ENCODE data around the gene LST1. TPM values are rescaled to one million over a fixed set of nuclear protein-coding genes. Genes with fewer than 3 reads are reported as not detected.
"Not testable (repeated sequence)": the region's sequence is repeated elsewhere in the genome, so short reads cannot be mapped to it uniquely, and the experiment has no call there.

The LST1 gene
- total RNA-seq, 1 experiment from 2014 or later: not detected

DNA sequence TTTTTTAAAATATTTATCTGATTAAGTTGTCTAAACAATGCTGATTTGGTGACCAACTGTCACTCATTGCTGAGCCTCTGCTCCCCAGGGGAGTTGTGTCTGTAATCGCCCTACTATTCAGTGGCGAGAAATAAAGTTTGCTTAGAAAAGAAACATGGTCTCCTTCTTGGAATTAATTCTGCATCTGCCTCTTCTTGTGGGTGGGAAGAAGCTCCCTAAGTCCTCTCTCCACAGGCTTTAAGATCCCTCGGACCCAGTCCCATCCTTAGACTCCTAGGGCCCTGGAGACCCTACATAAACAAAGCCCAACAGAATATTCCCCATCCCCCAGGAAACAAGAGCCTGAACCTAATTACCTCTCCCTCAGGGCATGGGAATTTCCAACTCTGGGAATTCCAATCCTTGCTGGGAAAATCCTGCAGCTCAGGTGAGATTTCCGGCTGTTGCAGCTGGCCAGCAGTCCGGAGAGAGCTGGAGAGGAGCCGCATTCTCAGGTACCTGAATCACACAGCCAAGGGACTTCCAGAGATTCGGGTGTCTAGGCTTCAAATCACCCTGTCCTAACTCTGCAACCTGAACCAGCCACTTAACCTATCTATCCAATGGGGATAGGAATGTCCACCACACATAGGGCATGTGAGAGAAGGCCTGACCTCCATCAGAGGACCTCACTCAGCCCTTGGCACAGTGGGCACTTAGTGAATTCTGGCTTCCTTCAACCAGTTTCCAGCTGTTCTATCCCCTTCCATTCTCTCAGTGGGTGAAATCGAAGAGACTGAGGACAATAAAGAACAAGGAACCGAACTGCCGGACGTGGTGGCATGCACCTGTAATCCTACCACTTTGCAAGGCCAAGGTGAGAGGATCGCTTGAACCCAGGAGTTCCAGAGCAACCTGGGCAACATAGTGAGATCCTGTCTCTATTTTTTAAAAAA is 7.6 kb upstream of the LST1 start:
- no peak for DNase-seq (ENCODE audit: low spot score)
- in situ Hi-C loops (cut with HindIII; ENCODE audit: low sequenced_read_pairs): no loop called here

DNA sequence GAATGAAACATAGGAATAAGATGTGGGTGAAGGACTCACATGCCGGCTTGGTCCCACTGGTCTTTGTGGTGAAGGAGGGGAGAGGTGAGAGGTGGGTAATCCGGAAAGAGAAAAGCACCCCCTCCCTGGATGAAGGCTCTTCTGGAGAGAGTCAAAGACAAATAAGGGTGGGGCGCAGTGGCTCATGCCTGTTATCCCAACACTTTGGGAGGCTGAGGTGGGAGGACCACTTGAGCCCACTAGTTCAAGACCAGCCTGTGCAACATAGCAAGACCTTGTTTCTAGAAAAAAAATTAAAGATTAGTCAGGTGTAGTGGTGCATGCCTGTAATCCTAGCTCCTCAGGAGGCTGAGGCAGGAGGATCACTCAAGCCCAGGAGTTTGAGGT is 7.0 kb upstream of the LST1 start:
- no peak for DNase-seq (ENCODE audit: low spot score)
- in situ Hi-C loops (cut with HindIII; ENCODE audit: low sequenced_read_pairs): no loop called here

DNA sequence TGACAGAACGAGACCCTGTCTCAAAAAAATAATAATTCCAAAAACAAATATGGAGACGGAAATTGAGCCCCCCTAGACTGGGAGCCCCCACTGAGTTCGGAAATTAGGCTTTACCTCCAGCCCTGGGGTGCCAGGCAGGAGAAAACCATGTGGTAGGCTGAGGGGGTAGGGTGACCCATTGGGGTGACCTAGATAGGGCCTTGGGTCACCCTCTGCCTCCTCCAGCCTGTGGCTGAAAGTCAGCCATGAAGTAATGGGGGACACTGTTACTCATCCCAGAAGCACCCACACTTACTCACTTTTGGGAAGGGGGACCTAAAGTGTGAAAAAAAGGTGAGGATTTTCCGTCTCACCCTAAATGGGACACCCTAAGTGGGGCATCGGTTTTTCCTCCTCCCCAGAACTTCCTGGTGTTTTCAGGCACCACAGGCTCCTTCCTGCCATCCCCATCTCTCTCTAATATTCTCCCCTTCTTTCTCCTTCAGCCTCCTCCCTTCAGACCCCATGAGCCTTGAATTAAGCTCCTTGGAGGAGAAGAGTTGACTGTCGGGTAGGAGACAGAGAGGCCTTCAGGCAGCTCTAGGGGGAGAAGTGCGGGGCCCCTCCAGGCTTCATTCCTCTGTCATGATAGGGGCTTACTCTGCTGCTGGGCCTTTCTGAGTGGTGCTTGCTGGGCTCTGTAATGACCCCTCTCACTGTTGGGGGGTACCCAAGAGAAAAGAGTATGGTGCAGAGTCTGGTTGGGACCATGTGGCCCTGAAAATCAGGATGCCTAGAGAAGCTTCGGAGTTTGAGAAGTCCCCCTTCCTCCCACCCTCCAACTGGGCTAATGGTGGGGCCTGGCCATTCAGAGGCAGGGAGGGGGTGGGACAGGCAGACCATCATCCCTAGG is 6.3 kb upstream of the LST1 start:
- in situ Hi-C loops (cut with HindIII; ENCODE audit: low sequenced_read_pairs): loop anchor here (5.0 kb wide), 1 partner anchor 37 kb away; the partner anchor contains the start of gene DDX39B
- DNase-seq (ENCODE audit: low spot score): no peak

DNA sequence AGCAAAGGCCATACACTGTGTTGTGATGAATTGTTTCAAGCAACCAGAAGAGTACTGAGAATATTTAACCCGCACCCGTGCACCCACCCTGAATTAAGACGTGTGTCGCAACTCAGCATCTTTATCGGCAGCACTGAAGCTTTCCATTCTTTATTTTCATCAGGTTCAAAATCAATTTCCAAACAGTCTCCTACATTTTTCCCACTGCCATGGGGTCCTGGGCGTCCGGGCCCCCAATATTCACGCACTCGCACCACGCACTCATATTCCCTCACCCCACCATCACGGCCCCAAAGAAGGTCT is 5.7 kb upstream of the LST1 start:
- in situ Hi-C loops (cut with HindIII; ENCODE audit: low sequenced_read_pairs): loop anchor here (5.0 kb wide), 1 partner anchor 38 kb away; the partner anchor contains the start of gene DDX39B
- DNase-seq (ENCODE audit: low spot score): no peak

DNA sequence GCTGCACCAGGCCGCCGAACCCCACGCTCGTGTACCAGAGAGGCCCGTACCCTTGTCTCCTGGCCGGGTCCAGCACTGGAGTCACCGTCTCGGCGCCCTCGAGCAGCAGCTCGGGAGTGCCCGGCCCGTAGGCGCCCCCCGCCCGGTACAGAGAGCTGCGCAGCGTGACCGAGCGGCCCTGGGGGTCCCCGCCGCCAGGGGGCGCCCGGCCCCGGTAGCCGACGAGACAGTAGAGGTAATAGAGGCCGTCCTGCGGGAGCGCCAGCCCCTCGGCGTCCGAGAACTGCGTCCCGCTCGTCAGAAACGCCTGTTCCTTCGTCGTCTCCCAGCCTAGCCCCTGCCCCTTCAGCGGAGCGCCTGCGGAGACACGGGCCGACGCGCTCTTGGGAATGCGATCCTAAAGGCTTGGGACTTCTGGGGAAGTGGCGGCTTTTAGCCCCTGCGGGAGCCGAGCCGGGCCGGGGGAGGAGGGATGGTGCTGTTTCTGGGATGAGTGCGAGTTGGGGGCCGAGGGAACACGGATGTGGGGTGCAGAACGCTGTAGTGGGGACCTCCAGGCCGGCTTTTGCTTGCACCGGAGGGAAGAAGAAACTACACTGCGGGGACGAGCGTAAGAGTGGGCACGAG is 5.2 kb upstream of the LST1 start:
- in situ Hi-C loops (cut with HindIII; ENCODE audit: low sequenced_read_pairs): loop anchor here (5.0 kb wide), 1 partner anchor 39 kb away; the partner anchor contains the start of gene DDX39B

DNA sequence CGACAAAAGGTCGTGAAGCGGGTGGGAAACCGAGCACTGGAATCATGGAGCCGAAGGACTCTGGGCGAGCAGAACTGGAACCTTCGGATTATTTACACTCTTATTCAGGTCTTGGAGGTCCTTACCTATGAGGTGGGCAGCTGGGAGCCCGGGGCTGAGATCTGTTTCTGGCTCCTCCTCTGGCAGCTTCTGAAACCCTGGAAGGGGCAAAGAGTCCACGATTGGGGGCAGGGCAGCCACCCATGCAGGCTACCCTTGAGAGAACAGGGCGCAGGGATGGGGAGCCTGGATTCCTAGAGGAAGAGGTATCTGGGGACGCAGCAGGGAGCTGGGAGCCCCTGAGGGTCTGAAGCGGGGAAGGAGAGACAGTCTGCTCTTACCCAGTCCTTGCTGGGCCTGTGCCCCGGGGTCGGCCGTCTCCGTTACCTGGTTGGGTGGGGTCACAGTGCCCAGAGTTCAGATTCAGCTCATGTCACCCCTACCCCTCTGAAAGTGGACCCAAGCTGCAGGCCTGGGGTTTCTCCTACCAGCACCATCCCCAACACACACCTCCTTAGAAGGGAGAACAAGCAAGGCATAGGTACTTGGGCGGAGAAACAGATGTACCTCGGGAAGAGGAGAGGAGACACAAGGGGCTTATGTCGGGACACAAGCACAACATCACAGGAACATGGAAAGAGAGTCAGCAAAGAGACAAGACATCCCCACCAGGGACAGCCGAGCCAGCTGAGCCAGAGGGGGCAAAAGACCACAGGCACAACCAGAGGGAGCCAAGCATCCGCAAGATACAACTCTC is 4.4 kb upstream of the LST1 start:
- DNase-seq (ENCODE audit: low spot score): peak; percentile 44
- in situ Hi-C loops (cut with HindIII; ENCODE audit: low sequenced_read_pairs): loop anchor here (5.0 kb wide), 1 partner anchor 39 kb away; the partner anchor contains the start of gene DDX39B

More for the DNA sequence above, 5.2 kb upstream of the LST1 start:
- peak; percentile 79 for DNase-seq (ENCODE audit: low spot score)

DNA sequence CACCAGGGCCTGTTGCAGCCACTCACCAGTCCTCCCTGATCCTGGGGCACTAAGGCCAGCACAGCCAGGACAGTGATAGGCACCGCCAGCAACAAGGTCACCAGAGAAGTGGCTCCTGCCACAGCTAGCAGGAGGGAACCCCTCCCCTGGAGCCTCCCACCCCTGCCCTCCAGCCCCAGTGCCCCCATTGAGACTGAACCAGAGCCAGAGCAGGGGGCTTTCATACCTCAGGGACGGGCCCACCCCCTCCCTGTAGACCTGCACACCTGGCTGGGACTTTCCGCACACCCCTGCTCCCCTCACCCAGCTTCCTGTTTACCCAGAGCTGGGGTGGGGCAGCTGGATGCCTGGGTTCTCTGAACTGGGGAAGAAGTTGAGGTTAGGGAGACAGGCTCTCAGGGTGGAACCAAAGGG is 3.8 kb upstream of the LST1 start, which contains the start of gene LTB:
Gene LTB, minus strand, starts transcription at position 195 of the 414 bp plus-strand sequence. Its CDS starts 7 bp downstream, at position 188.
- in situ Hi-C loops (cut with HindIII; ENCODE audit: low sequenced_read_pairs): loop anchor here (5.0 kb wide), 1 partner anchor 40 kb away; the partner anchor contains the start of gene DDX39B
- no peak for DNase-seq (ENCODE audit: low spot score)

- in situ Hi-C loops (cut with HindIII; ENCODE audit: low sequenced_read_pairs): no loop called here
Measured at GRCh38 chr6:31585491-31585890, 586 bp upstream of the LST1 start.

GRCh38 chr6:31586599-31587281 is 663 bp downstream of the LST1 start:
- in situ Hi-C loops (cut with HindIII; ENCODE audit: low sequenced_read_pairs): no loop called here
- DNase-seq (ENCODE audit: low spot score): no peak

More at GRCh38 chr6:31585491-31585890, 586 bp upstream of the LST1 start:
- no peak for DNase-seq (ENCODE audit: low spot score)

GRCh38 chr6:31587791-31588777 is 2.0 kb downstream of the LST1 start:
- in situ Hi-C loops (cut with HindIII; ENCODE audit: low sequenced_read_pairs): no loop called here
- DNase-seq (ENCODE audit: low spot score): no peak

- in situ Hi-C loops (cut with HindIII; ENCODE audit: low sequenced_read_pairs): no loop called here
- DNase-seq (ENCODE audit: low spot score): no peak
Measured at GRCh38 chr6:31588871-31589650, 3.0 kb downstream of the LST1 start.

- in situ Hi-C loops (cut with HindIII; ENCODE audit: low sequenced_read_pairs); DNase-seq (ENCODE audit: low spot score): not testable (repeated sequence)
Measured at GRCh38 chr6:31590691-31591090, 4.6 kb downstream of the LST1 start.

- in situ Hi-C loops (cut with HindIII; ENCODE audit: low sequenced_read_pairs): no loop called here
- no peak for DNase-seq (ENCODE audit: low spot score)
Measured at GRCh38 chr6:31592396-31592771, 6.3 kb downstream of the LST1 start.

GRCh38 chr6:31597006-31597405 is 10.9 kb downstream of the LST1 start:
- in situ Hi-C loops (cut with HindIII; ENCODE audit: low sequenced_read_pairs): no loop called here
- no peak for DNase-seq (ENCODE audit: low spot score)

- in situ Hi-C loops (cut with HindIII; ENCODE audit: low sequenced_read_pairs): no loop called here
Measured at GRCh38 chr6:31607317-31607716, 21.2 kb downstream of the LST1 start.

More at GRCh38 chr6:31607317-31607716, 21.2 kb downstream of the LST1 start:
- no peak for DNase-seq (ENCODE audit: low spot score)

Data from G401 (cell line).